NCI-H1092 (cell line): ENCODE results near the gene FOXO1.

Source experiments
- DNase-seq: peaks from one replicate; lab custom pipeline; 2025; lab: John Stamatoyannopoulos, UW

Gene FOXO1

GRCh38 chr13:40506592-40507446 is 159.6 kb downstream of the FOXO1 start:
- no peak for DNase-seq
